Immature natural killer cell (primary cell): ENCODE data around the gene RANBP1. TPM values are rescaled to one million over a fixed set of nuclear protein-coding genes. Genes with fewer than 3 reads are reported as not detected.

Experiments used
- DNase-seq, 3 donors: peaks; one replicate each; pipeline ENCODE4 v3.0.0; 2022; ENCODE audit warnings: mixed read lengths in 1 of 3
- H3K27ac Mint-ChIP-seq, 6 donors: one replicate each; pipeline ENCODE4 v1.8.0; 2020; ENCODE audit warnings: mixed read lengths in 6 of 6, mild to moderate bottlenecking in 5 of 6, inconsistent platforms in 4 of 6, moderate library complexity in 3 of 6
- H3K27me3 Mint-ChIP-seq, 3 donors: one replicate each; pipeline ENCODE4 v1.8.0; 2020 to 2021; ENCODE audit warnings: low read depth in 3 of 3, mild to moderate bottlenecking in 3 of 3, mixed read lengths in 3 of 3, moderate library complexity in 3 of 3, inconsistent platforms in 1 of 3
- H3K36me3 Mint-ChIP-seq, 3 donors: one replicate each; pipeline ENCODE4 v1.8.0; 2020; ENCODE audit warnings: mixed read lengths in 3 of 3, inconsistent platforms in 2 of 3, mild to moderate bottlenecking in 2 of 3
- H3K4me1 Mint-ChIP-seq, 2 donors: one replicate each; pipeline ENCODE4 v1.8.0; 2020; ENCODE audit warnings: inconsistent platforms in 2 of 2, mild to moderate bottlenecking in 2 of 2, mixed read lengths in 2 of 2, moderate library complexity in 1 of 2
- H3K4me3 Mint-ChIP-seq, 5 donors: one replicate each; pipeline ENCODE4 v1.8.0; 2020; ENCODE audit warnings: mild to moderate bottlenecking in 5 of 5, mixed read lengths in 5 of 5, inconsistent platforms in 3 of 5, moderate library complexity in 3 of 5
- H3K9me3 Mint-ChIP-seq, 6 donors: one replicate each; pipeline ENCODE4 v1.8.0; 2020; ENCODE audit warnings: mild to moderate bottlenecking in 6 of 6, mixed read lengths in 6 of 6, inconsistent platforms in 4 of 6, moderate library complexity in 3 of 6
- polyA plus RNA-seq, 3 donors: library from polyadenylated mRNA; unstranded; fragments of 300-500 nt; fragmentation: Illumina TruSeq; gene quantifications; one replicate each; pipeline ENCODE4 v1.2.3, GENCODE V29; 2021

The RANBP1 gene
- polyA plus RNA-seq, 3 donors from 2014 or later, result 90.4 to 111 (median 92.4) TPM

DNA sequence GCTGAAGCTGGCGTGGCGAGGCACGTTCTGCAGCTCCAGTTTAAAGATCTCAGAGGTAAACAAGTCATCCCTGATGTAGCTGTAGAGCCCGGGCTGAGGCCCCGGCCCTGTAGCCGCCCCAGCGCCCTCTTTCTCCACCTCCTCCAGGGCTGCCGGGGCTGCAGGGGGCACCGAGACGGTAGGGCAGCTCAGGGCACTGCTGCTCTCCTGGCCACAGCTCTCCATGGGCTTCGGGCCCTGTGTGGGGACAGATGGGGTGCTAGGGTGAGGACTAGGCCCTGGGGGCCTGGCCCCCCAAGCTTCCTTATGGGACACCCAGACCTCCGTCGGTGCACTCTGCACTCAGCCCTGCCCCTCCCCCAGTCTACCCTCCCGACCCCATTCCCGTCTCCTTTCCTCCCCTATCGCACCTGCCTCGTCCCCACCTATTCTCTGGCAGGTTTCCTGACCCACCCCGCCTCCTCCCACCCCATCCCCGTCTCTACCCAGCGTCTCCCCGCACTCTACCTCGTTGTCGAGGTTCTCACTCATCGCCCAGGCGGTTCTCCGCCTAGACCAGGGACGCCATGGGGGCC lies 559 bp downstream of the RANBP1 start:
- Mint-ChIP-seq H3K4me1 (peaks cover 33 to 38% of the 10 kb centered on the region in 2 donors), H3K36me3 (peaks cover 0 to 8% (median 3%) of the 10 kb centered on the region in 3 donors), H3K27ac (peak overlapping the region; percentile 68 to 95 (median 87)), H3K27me3 (peaks cover 3 to 18% (median 14%) of the 10 kb centered on the region in 3 donors), H3K9me3 (no peaks in the 10 kb centered on the region), H3K4me3 (peak overlapping the region; percentile 85 to 92 (median 89))
- no peak for DNase-seq

GRCh38 chr22:20116951-20117632 lies 1.2 kb downstream of the RANBP1 start, which contains the start of gene TRMT2A:
TSS of gene TRMT2A (minus strand) at chr22:20117226. CDS start at chr22:20116906, 320 bp downstream.
- Mint-ChIP-seq H3K36me3 (peaks cover 0 to 10% (median 3%) of the 10 kb centered on the region in 3 donors), H3K4me1 (peaks cover 35 to 42% of the 10 kb centered on the region in 2 donors), H3K27me3 (peaks cover 8 to 23% (median 20%) of the 10 kb centered on the region in 3 donors), H3K9me3 (no peaks in the 10 kb centered on the region), H3K4me3 (peak within 1 kb of the TSS; percentile 85 to 92 (median 89)), H3K27ac (peak within 1 kb of the TSS; percentile 79 to 95 (median 89))
- DNase-seq, result peak; percentile 98

- Mint-ChIP-seq H3K27ac (peak overlapping the region; percentile 72 to 89 (median 86)), H3K36me3 (peaks cover 1 to 11% (median 3%) of the 10 kb centered on the region in 3 donors), H3K27me3 (peaks cover 15 to 29% (median 27%) of the 10 kb centered on the region in 3 donors), H3K4me1 (peaks cover 39 to 47% of the 10 kb centered on the region in 2 donors), H3K9me3 (peaks cover 0 to 2% (median 0%) of the 10 kb centered on the region in 6 donors), H3K4me3 (peak overlapping the region; percentile 82 to 86 (median 84))
- peak; percentile 56 to 61 (median 60) for DNase-seq
Observed at GRCh38 chr22:20117633-20118299, 1.9 kb downstream of the RANBP1 start.

DNA sequence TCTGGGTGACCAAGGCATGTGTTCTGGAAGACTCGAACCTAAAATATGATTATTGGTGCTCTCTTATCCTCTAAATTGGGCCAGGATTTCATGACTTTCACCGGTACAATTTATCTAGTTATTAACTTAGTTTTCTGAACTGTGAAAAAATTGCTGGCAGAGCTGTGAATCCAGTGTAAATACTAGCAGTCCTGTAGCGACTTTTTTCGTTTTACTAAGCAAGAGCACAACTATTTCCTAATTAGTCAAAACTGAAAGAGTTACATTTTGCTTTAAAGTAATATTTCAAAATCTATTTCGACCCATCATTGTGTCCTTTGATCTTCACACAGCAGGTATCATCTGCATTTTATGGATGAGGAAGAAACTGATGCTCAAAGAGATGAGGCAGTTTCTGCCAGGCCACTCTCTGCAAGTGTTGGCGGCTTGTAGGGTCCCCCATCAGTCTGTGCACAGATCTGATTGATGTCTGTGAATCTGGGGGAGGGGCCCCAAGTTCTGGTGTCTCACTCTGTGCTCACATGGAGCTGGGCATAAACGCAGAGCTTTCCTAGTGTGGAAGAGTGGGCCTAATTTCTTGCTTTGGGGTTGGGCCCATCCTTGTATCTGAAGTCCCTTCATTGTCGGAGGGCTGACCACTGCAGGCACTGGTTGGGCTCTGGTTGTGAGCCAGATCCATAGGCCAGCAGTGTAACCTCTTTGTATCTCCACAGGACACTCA lies 2.6 kb downstream of the RANBP1 start:
- H3K27me3 Mint-ChIP-seq, result peaks cover 22 to 36% (median 34%) of the 10 kb centered on the region in 3 donors
- peak overlapping the region; percentile 82 to 86 (median 84) for H3K4me3 Mint-ChIP-seq
- no peak for DNase-seq
- H3K4me1 Mint-ChIP-seq, result peaks cover 46 to 53% of the 10 kb centered on the region in 2 donors
- peak overlapping the region; percentile 72 to 89 (median 86) for H3K27ac Mint-ChIP-seq
- H3K36me3 Mint-ChIP-seq, result peaks cover 3 to 14% (median 8%) of the 10 kb centered on the region in 3 donors
- H3K9me3 Mint-ChIP-seq, result peaks cover 0 to 5% (median 0%) of the 10 kb centered on the region in 6 donors

- Mint-ChIP-seq H3K4me1 (peaks cover 50 to 54% of the 10 kb centered on the region in 2 donors), H3K27ac (peak overlapping the region; percentile 78 to 98 (median 92)), H3K27me3 (peaks cover 29 to 34% (median 33%) of the 10 kb centered on the region in 3 donors), H3K4me3 (peak overlapping the region in 3 of 5 donors; percentile 21 to 52 (median 42)), H3K9me3 (peaks cover 0 to 5% (median 0%) of the 10 kb centered on the region in 6 donors), H3K36me3 (peaks cover 4 to 23% (median 15%) of the 10 kb centered on the region in 3 donors)
- no peak for DNase-seq
Observed at GRCh38 chr22:20121856-20122415, 6.0 kb downstream of the RANBP1 start.

DNA sequence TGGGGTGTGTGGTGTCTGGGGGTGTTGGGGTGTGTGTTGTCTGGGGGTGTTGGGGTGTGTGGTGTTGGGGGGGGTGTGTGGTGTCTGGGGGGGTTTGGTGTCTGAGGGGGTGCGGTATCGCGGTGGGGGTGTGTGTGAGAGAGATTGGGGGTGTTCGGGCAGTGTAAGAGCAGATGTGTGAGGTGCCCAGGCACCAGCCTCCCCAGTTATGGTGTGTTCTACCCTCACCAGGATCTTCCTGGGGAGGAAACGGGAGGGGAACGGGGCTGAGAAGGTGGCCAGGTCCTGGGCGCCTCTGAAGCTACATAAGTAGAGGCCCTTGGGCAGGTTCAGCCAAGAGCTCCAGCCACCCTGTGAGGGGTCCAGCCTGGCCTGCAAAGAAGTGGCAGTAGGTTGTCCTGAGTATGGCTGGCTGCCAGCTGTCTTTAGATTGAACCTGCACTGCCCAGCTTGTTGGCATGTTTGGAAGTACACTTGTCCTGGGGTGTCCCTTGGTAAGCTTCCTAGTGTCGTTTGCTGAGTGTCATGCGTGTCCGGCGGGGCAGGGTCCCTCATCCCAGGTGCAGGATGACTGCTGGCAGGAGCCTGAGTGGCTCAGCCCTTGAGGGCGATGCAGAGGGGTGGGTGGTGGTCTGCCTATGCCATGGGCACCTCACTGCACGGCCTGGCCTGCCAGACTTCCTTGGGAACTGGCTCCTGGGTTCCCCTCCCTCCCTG lies 7.6 kb downstream of the RANBP1 start:
- H3K9me3 Mint-ChIP-seq, result peaks cover 0 to 5% (median 0%) of the 10 kb centered on the region in 6 donors
- peaks cover 43 to 46% of the 10 kb centered on the region in 2 donors for H3K4me1 Mint-ChIP-seq
- peak overlapping the region; percentile 57 to 74 (median 60) for H3K4me3 Mint-ChIP-seq
- H3K27me3 Mint-ChIP-seq, result peaks cover 26 to 30% (median 27%) of the 10 kb centered on the region in 3 donors
- peaks cover 13 to 34% (median 15%) of the 10 kb centered on the region in 3 donors for H3K36me3 Mint-ChIP-seq
- no peak for DNase-seq
- H3K27ac Mint-ChIP-seq, result peak overlapping the region; percentile 87 to 98 (median 90)

GRCh38 chr22:20124083-20124787 lies 8.3 kb downstream of the RANBP1 start:
- peaks cover 37 to 42% of the 10 kb centered on the region in 2 donors for H3K4me1 Mint-ChIP-seq
- H3K4me3 Mint-ChIP-seq, result peak overlapping the region in 3 of 5 donors; percentile 38 to 74 (median 41)
- H3K9me3 Mint-ChIP-seq, result peaks cover 0 to 5% (median 0%) of the 10 kb centered on the region in 6 donors
- peak overlapping the region in 5 of 6 donors; percentile 76 to 91 (median 87) for H3K27ac Mint-ChIP-seq
- peaks cover 26 to 30% (median 29%) of the 10 kb centered on the region in 3 donors for H3K27me3 Mint-ChIP-seq
- DNase-seq, result no peak
- peaks cover 13 to 34% (median 15%) of the 10 kb centered on the region in 3 donors for H3K36me3 Mint-ChIP-seq

GRCh38 chr22:20125201-20126174 lies 9.6 kb downstream of the RANBP1 start:
- DNase-seq, result no peak
- peaks cover 0 to 5% (median 0%) of the 10 kb centered on the region in 6 donors for H3K9me3 Mint-ChIP-seq
- no peak overlapping the region for H3K27ac Mint-ChIP-seq
- H3K36me3 Mint-ChIP-seq, result peaks cover 13 to 27% (median 15%) of the 10 kb centered on the region in 3 donors
- H3K4me1 Mint-ChIP-seq, result peaks cover 32 to 37% of the 10 kb centered on the region in 2 donors
- peaks cover 25 to 27% (median 26%) of the 10 kb centered on the region in 3 donors for H3K27me3 Mint-ChIP-seq
- H3K4me3 Mint-ChIP-seq, result no peak overlapping the region

DNA sequence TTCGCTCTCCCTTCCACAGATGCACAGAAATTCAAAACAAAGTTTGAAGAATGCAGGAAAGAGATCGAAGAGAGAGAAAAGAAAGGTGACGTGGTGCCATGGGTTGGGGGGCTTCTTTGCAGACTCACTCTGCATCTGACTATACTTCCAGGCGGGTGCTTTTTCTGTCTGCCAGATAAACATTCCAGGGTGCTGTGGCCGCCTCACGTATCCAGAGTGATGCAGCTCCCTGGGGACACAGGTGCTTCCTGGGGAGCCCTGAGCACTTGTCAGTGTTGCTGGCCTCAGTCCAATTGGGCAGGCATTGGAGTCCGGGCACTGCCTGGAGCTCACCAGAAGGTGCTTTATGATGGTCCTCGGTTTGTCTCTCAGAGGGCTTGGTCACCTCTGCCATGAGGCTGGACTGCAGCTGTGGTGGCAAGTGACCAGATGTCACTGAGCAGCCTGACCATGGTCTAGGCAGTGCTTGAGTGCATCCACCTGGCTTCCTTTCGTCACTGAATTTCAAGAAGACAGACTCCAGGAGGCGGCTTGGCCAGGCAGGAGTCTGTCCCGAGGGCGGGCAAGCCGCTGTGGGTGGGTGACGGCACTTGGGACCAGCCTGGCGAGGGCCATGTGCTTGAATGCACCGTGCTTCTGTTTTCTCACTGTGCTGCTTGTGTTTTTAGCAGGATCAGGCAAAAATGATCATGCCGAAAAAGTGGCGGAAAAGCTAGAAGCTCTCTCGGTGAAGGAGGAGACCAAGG lies 10.6 kb downstream of the RANBP1 start:
- peaks cover 0 to 5% (median 0%) of the 10 kb centered on the region in 6 donors for H3K9me3 Mint-ChIP-seq
- no peak overlapping the region for H3K27ac Mint-ChIP-seq
- no peak for DNase-seq
- H3K4me3 Mint-ChIP-seq, result no peak overlapping the region
- H3K36me3 Mint-ChIP-seq, result peaks cover 13 to 26% (median 15%) of the 10 kb centered on the region in 3 donors
- H3K4me1 Mint-ChIP-seq, result peaks cover 32 to 35% of the 10 kb centered on the region in 2 donors
- peaks cover 24 to 26% (median 26%) of the 10 kb centered on the region in 3 donors for H3K27me3 Mint-ChIP-seq

DNA sequence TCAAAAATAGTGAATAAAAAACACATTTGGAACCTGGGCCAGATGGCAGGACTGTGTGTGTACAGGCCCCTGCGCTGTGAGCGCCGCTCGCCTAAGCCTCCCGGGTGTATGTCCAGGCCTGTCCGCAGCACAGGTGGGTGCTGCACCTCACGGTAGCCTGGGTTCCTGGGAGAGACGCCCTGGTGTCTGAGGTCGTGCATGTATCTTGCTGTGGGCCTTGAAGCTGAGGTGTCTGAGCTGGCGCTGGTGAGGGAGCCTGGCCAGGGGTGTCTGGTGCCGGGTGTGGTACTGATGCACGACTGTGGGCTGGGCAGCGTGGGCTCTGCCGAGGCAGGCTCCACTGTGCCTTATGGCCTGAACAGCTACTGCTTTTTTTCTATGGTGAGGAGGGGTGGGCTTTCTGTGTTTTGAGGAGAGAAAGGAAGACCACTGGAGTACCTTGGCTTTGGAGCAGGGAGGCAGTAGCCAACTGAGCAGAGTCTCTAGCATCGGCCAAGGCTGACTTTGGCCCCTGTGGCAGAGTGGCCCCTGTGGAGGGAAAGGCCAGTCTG lies 11.5 kb downstream of the RANBP1 start:
- Mint-ChIP-seq H3K27me3 (peaks cover 15 to 18% (median 17%) of the 10 kb centered on the region in 3 donors), H3K9me3 (peaks cover 0 to 5% (median 0%) of the 10 kb centered on the region in 6 donors), H3K4me1 (peaks cover 23 to 26% of the 10 kb centered on the region in 2 donors), H3K4me3 (no peak overlapping the region), H3K27ac (no peak overlapping the region), H3K36me3 (peaks cover 13 to 23% (median 15%) of the 10 kb centered on the region in 3 donors)
- DNase-seq, result no peak
